PC-9 (cell line): ENCODE measurements around the gene LIPC. TPM values are rescaled to one million over a fixed set of nuclear protein-coding genes. Genes with fewer than 3 reads are reported as not detected.

Source experiments
- BruUV-seq: library from RNA; stranded (reverse); fragments of 400-500 nt; replicated peaks from 2 replicates; lab custom pipeline; 2021; lab: Mats Ljungman, UMichigan
- CTCF ChIA-PET: fragments of 300-600 bp; sonication (Branson Sonifier 250); formaldehyde crosslinking; loops from one replicate; lab custom pipeline; 2022; ENCODE audit warnings: antibody characterized with exemption; lab: Charles Lee
- POLR2A ChIA-PET: fragments of 300-600 bp; sonication (Branson Sonifier 250); formaldehyde crosslinking; loops from one replicate; lab custom pipeline; 2022; ENCODE audit warnings: antibody characterized with exemption; ENCODE audit not compliant: unreplicated experiment; lab: Charles Lee
- DNase-seq, 2 experiments: peaks; one replicate each; pipeline versions ENCODE4 v3.0.0 to v3.0.0-alpha.2; 2015 to 2022; ENCODE audit warnings: mixed read lengths in 1 of 2
- H2AFZ ChIP-seq: fragments of 200-600 bp; sonication (generic); 2 replicates; pipeline ENCODE4 v1.8.1; 2017; ENCODE audit warnings: antibody characterized with exemption
- H3F3A ChIP-seq: fragments of 200-600 bp; sonication (generic); 2 replicates; pipeline ENCODE4 v1.8.1; 2017; ENCODE audit warnings: antibody characterized with exemption, mild to moderate bottlenecking, low read depth; ENCODE audit not compliant: insufficient read depth
- H3K27ac ChIP-seq: fragments of 200-600 bp; sonication (generic); 2 replicates; pipeline ENCODE4 v1.6.1; 2016; ENCODE audit warnings: mixed run types
- H3K27me3 ChIP-seq: fragments of 200-600 bp; sonication (generic); 2 replicates; pipeline ENCODE4 v1.6.1; 2016; ENCODE audit warnings: low read depth, mixed run types; ENCODE audit not compliant: insufficient read depth
- H3K36me3 ChIP-seq: fragments of 200-600 bp; sonication (generic); 2 replicates; pipeline ENCODE4 v1.6.1; 2016; ENCODE audit warnings: low read depth, mixed run types
- H3K4me1 ChIP-seq: fragments of 200-600 bp; sonication (generic); replicated peaks from 2 replicates; pipeline ENCODE4 v1.6.1; 2016; ENCODE audit warnings: mixed run types; ENCODE audit not compliant: insufficient read depth
- H3K4me2 ChIP-seq: fragments of 200-600 bp; sonication (generic); 2 replicates; pipeline ENCODE4 v1.6.1; 2017; ENCODE audit warnings: mixed run types
- H3K4me3 ChIP-seq: fragments of 200-600 bp; sonication (generic); 2 replicates; pipeline ENCODE4 v1.6.1; 2016; ENCODE audit warnings: mixed run types
- H3K79me2 ChIP-seq: fragments of 200-600 bp; sonication (generic); 2 replicates; pipeline ENCODE4 v1.6.1; 2017; ENCODE audit warnings: low read depth, mixed run types
- H3K9me2 ChIP-seq: fragments of 200-600 bp; sonication (generic); 2 replicates; pipeline ENCODE4 v1.8.1; 2017; ENCODE audit warnings: mild to moderate bottlenecking; ENCODE audit not compliant: insufficient read depth
- H3K9me3 ChIP-seq: fragments of 200-600 bp; sonication (generic); 2 replicates; pipeline ENCODE4 v1.8.1; 2016; ENCODE audit warnings: low read depth; ENCODE audit not compliant: insufficient read depth
- H4K20me1 ChIP-seq: fragments of 200-600 bp; sonication (generic); 2 replicates; pipeline ENCODE4 v1.8.1; 2017; ENCODE audit not compliant: insufficient read depth
- CTCF ChIP-seq: fragments of 200-600 bp; sonication (generic); conservative IDR thresholded peaks from 2 replicates; pipeline ENCODE4 v1.6.1; 2017; ENCODE audit warnings: mixed run types, antibody characterized with exemption, mild to moderate bottlenecking, moderate library complexity
- EZH2 ChIP-seq: fragments of 200-600 bp; sonication (generic); IDR thresholded peaks from 2 replicates; pipeline ENCODE4 v1.8.0; 2017; ENCODE audit warnings: antibody characterized with exemption, low read depth
- intact Hi-C: fragments of 100-400 bp; cut with micrococcal nuclease; formaldehyde crosslinking; loops from one replicate; pipeline ENCODE4 v1.10.0; 2022; ENCODE audit not compliant: unreplicated experiment
- total RNA-seq: library from RNA; stranded (reverse); gene quantifications from 2 replicates; pipeline ENCODE4 v1.2.3, GENCODE V29; 2021

Gene LIPC
- total RNA-seq, 1 experiment from 2014 or later = not detected

GRCh38 chr15:58504674-58505234 is 73.0 kb downstream of the LIPC start:
- intact Hi-C loops = loop anchor here (1.0 to 5.0 kb wide), 3 partner anchors 42 to 277 kb away; no protein-coding TSS in a partner anchor
- POLR2A ChIA-PET = interaction anchor here (0.7 to 1.7 kb wide), 2 partner anchors 43 to 46 kb away, joined by 5 to 24 read pairs; no protein-coding TSS in a partner anchor
- no peak for DNase-seq
- Histone ChIP-seq H3K4me2 (no peak overlapping the region), H3K4me1 (peaks cover 17% of the 10 kb centered on the region), H3K27ac (no peak overlapping the region), H4K20me1 (no peaks in the 10 kb centered on the region), H3K79me2 (no peaks in the 10 kb centered on the region), H3K9me2 (no peaks in the 10 kb centered on the region), H3K36me3 (no peaks in the 10 kb centered on the region), H2AFZ (no peak overlapping the region), H3K4me3 (no peak overlapping the region), H3K9me3 (no peaks in the 10 kb centered on the region), H3F3A (peaks cover 6% of the 10 kb centered on the region; the same call in 1 of the 2 replicates), H3K27me3 (no peaks in the 10 kb centered on the region)
- no peak for TF ChIP-seq CTCF
- TF ChIP-seq EZH2 = no peak
- CTCF ChIA-PET = interaction anchor here (1.5 kb wide), 1 partner anchor 35 kb away, joined by 3 read pairs; no protein-coding TSS in a partner anchor
- BruUV-seq = no TSS peak

GRCh38 chr15:58505581-58505980 is 73.8 kb downstream of the LIPC start:
- H3K4me3 ChIP-seq = no peak overlapping the region
- H3K9me3 ChIP-seq = no peaks in the 10 kb centered on the region
- no peaks in the 10 kb centered on the region for H3K9me2 ChIP-seq
- CTCF ChIA-PET = interaction anchor here (0.6 to 1.5 kb wide), 2 partner anchors 35 to 104 kb away, joined by 3 read pairs; no protein-coding TSS in a partner anchor
- peaks cover 17% of the 10 kb centered on the region for H3K4me1 ChIP-seq
- H4K20me1 ChIP-seq = no peaks in the 10 kb centered on the region
- TF ChIP-seq CTCF (no peak), EZH2 (no peak)
- peaks cover 6% of the 10 kb centered on the region; the same call in 1 of the 2 replicates for H3F3A ChIP-seq
- H3K79me2 ChIP-seq = no peaks in the 10 kb centered on the region
- POLR2A ChIA-PET = interaction anchor here (0.5 to 1.7 kb wide), 12 partner anchors 16 to 289 kb away, joined by 3 to 24 read pairs (median 4); partner anchors contain the start of genes ADAM10 and MINDY2
- H3K27ac ChIP-seq = 0 out of 2 replicates have a peak overlapping the region, but pooled peaks have one; percentile 40
- no peaks in the 10 kb centered on the region for H3K36me3 ChIP-seq
- no peaks in the 10 kb centered on the region for H3K27me3 ChIP-seq
- H3K4me2 ChIP-seq = no peak overlapping the region
- H2AFZ ChIP-seq = no peak overlapping the region
- BruUV-seq = TSS peak; percentile 70
- intact Hi-C loops = loop anchor here (1.0 to 5.0 kb wide), 3 partner anchors 41 to 278 kb away; no protein-coding TSS in a partner anchor
- no peak for DNase-seq

- BruUV-seq = no TSS peak
- intact Hi-C loops = loop anchor here (1.0 to 5.0 kb wide), 5 partner anchors 15 to 279 kb away; no protein-coding TSS in a partner anchor
- H3K36me3 ChIP-seq = no peaks in the 10 kb centered on the region
- peak overlapping the region; percentile 17; the same call in 1 of the 2 replicates for H3K4me2 ChIP-seq
- no peaks in the 10 kb centered on the region for H3K79me2 ChIP-seq
- DNase-seq = peak; percentile 43 to 75
- no peaks in the 10 kb centered on the region for H3K27me3 ChIP-seq
- H3K4me1 ChIP-seq = peaks cover 17% of the 10 kb centered on the region
- H3K9me3 ChIP-seq = no peaks in the 10 kb centered on the region
- H3K27ac ChIP-seq = 0 out of 2 replicates have a peak overlapping the region, but pooled peaks have one; percentile 40
- no peaks in the 10 kb centered on the region for H3K9me2 ChIP-seq
- H2AFZ ChIP-seq = no peak overlapping the region
- H3K4me3 ChIP-seq = no peak overlapping the region
- peaks cover 6% of the 10 kb centered on the region; the same call in 1 of the 2 replicates for H3F3A ChIP-seq
- TF ChIP-seq CTCF (no peak), EZH2 (no peak)
- ChIA-PET CTCF (interaction anchor here (0.6 to 1.5 kb wide), 2 partner anchors 36 to 105 kb away, joined by 3 read pairs; no protein-coding TSS in a partner anchor), POLR2A (interaction anchor here (0.5 to 1.7 kb wide), 11 partner anchors 16 to 288 kb away, joined by 3 to 24 read pairs (median 4); partner anchors contain the start of genes ADAM10 and MINDY2)
- no peaks in the 10 kb centered on the region for H4K20me1 ChIP-seq
These were observed 74.3 kb downstream of the LIPC start for GRCh38 chr15:58506064-58506490.
